Measurements from ENCODE around the gene HSPA1L.
"Not testable (repeated sequence)": the region's sequence is repeated elsewhere in the genome, so short reads cannot be mapped to it uniquely, and the experiment has no call there.

- TF ChIP-seq CTCF, EZH2, EZH2phosphoT487 (IDR thresholded peaks at IDR 0.05): not testable (repeated sequence)
These were observed 2.9 kb upstream of the HSPA1L start for GRCh38 chr6:31817929-31818511.
